ENCODE measurements around the gene KIF20A.

KIF20A gene

GRCh38 chr5:138213161-138214029 lies 34.5 kb downstream of the KIF20A start, which contains the start of gene CDC23:
Gene CDC23, minus strand, starts transcription at chr5:138213323. Its CDS starts 11 bp downstream, at chr5:138213312.
- peak within 1 kb of the TSS; percentile 98 for H3K4me3 ChIP-seq (ENCODE audit: low read depth, low read length)
- no peak for TF ChIP-seq CTCF (IDR thresholded peaks at IDR 0.05; ENCODE audit: insufficient read depth, low read depth, low read length, missing control alignments)
- DNase-seq (ENCODE audit: low read depth): peak; percentile 97

GRCh38 chr5:138216799-138217198 lies 37.9 kb downstream of the KIF20A start:
- TF ChIP-seq CTCF (IDR thresholded peaks at IDR 0.05; ENCODE audit: insufficient read depth, low read depth, low read length, missing control alignments): no peak
- no peak for DNase-seq (ENCODE audit: low read depth)
- no peak overlapping the region for H3K4me3 ChIP-seq (ENCODE audit: low read depth, low read length)

- no peak for DNase-seq (ENCODE audit: low read depth)
- TF ChIP-seq CTCF (IDR thresholded peaks at IDR 0.05; ENCODE audit: insufficient read depth, low read depth, low read length, missing control alignments): no peak
- H3K4me3 ChIP-seq (ENCODE audit: low read depth, low read length): no peak overlapping the region
Measured at GRCh38 chr5:138223532-138223931, 44.6 kb downstream of the KIF20A start.

- no peak overlapping the region for H3K4me3 ChIP-seq (ENCODE audit: low read depth, low read length)
- DNase-seq (ENCODE audit: low read depth): no peak
- no peak for TF ChIP-seq CTCF (IDR thresholded peaks at IDR 0.05; ENCODE audit: insufficient read depth, low read depth, low read length, missing control alignments)
Measured at GRCh38 chr5:138224712-138225111, 45.8 kb downstream of the KIF20A start.

GRCh38 chr5:138226910-138227309 lies 48.0 kb downstream of the KIF20A start:
- no peak overlapping the region for H3K4me3 ChIP-seq (ENCODE audit: low read depth, low read length)
- DNase-seq (ENCODE audit: low read depth): peak; percentile 28
- no peak for TF ChIP-seq CTCF (IDR thresholded peaks at IDR 0.05; ENCODE audit: insufficient read depth, low read depth, low read length, missing control alignments)

- no peak overlapping the region for H3K4me3 ChIP-seq (ENCODE audit: low read depth, low read length)
- no peak for TF ChIP-seq CTCF (IDR thresholded peaks at IDR 0.05; ENCODE audit: insufficient read depth, low read depth, low read length, missing control alignments)
- DNase-seq (ENCODE audit: low read depth): no peak
Measured at GRCh38 chr5:138229387-138229786, 50.5 kb downstream of the KIF20A start.

All from GM12865 (cell line).